Cerebellar nuclear complex (tissue), 1 donor: ENCODE results near the gene TENM3.

Experiments
- DNase-seq, 2 experiments: peaks; one replicate each; lab custom pipeline; 2025; lab: John Stamatoyannopoulos, UW

TENM3 gene

DNA sequence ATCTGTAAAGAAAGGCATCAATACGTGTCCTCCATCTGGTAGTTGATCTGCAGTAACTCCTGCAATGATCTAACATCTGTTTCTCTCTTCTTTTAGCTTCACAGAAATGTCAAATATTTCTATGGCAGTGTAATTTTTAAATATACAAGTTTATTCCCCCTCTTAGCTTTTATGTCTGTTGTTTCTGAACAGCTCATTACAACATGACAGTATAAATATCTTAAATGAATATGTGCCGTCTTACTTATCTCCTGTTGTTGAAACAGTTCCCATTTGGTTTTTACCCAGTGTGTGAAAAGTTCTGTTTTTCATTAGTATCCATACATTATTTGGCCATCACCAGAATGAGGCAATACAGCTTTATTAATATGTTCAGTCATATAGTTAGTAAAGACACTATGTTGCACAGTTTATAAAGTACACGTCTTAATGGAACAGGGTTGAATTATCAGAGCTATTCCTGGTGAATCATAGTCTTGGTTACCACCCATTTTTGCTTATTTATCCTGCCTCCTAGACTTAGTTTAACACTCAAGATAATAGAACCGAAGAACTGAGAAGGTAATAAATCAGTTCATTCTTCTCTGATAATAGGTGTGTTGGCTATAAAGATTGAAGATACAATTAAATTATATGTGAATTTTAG is 321.6 kb downstream of the TENM3 start:
- no peak for DNase-seq

DNA sequence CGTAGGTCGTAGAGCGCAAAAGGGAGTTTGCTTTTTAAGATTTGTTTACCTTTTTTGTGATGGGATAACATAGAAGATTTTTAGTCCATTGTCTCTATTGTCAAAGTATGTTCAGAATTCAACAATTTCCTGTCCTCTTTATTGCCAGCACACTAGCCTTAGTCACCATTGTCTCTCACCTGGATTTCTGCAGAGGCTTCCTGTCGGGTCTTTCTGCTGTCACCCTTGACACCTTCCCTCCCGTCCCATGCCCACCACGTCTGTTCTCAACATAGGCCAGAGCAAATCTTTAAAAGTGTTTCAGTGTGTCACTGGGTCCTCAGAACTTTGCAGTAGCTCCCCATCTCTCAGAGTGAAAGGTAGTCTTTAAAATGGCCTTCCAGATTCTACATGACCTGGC is 323.9 kb downstream of the TENM3 start:
- no peak for DNase-seq

DNA sequence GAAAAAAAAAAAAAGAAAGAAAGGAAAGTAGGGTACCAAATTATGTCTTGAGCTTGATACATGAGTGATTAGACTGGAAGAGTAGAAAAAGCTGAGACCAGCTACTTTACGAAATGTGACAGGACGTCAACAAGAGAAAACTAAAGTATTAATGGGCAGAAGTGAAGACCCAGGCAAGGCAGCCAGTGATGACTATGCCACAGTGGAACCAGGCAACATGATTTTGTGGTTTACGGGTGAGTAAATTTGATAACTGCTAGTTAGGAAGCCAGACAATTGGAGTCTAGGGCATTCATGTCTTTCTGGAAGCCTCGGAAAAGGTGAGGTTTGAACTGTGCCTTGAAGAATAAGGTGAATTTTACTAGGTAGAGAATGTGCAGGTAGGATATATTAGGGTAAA is 326.4 kb downstream of the TENM3 start:
- no peak for DNase-seq

DNA sequence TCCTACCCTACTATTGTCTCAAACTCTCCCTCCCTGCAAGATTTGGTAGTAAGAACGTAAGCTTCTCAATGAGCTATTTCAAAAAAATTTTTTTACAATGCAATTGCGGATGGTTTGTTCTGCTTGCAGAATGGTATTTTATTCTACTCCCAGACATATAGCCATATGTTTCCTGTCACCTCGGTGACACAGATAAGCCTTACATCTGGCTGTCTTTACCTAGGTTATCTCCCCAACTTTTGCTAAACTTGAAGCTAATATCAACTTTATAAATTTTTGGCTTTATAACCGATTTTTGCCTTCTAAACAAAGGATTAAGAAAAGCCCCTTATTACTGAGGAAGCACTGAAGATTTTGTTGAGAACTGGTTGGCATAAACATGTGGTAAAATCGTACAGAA is 331.5 kb downstream of the TENM3 start:
- no peak for DNase-seq

DNA sequence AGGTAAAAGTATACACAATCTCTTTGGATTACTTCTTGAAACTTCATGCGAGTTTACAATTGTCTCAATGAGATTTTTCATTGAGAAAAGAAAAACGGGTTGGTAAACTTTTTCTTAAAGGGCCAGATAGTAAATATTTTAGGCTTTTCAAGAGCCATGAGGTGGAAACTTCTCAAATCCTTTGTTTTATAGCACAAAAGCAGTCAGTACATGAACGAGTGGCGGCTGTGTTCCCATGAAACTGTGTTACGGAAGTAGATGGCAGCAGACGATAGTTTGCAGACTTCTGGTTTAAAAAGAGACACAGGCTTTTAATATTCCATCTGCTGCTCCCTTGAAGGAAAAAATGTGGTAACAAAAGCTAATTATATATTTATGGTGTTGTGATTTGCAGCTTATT is 332.0 kb downstream of the TENM3 start:
- no peak for DNase-seq

- DNase-seq, result no peak
Observed at GRCh38 chr4:182576601-182577289, 333.5 kb downstream of the TENM3 start.

- no peak for DNase-seq
Observed at GRCh38 chr4:182577411-182577810, 334.2 kb downstream of the TENM3 start.

GRCh38 chr4:182578402-182578801 is 335.2 kb downstream of the TENM3 start:
- no peak for DNase-seq

DNA sequence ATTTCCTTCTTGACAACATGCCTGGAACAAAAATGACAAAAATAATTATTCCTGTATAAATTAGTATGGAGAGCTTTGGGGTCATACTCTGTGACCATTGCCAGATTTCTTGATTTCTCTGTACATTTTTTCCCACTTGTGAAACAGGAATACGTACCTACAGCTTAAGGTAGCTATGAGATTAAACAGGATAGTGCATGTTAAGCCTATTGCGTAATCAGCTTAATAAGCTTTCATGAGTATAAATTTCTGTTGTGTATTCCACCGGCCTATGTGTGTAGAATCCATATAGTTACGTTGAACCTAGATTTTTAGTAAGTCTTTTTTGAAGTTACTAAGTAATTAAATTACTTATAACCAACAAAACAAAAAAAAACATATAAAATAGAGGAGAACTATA is 339.0 kb downstream of the TENM3 start:
- no peak for DNase-seq

GRCh38 chr4:182583703-182584415 is 340.7 kb downstream of the TENM3 start:
- no peak for DNase-seq

- no peak for DNase-seq
Observed at GRCh38 chr4:182585321-182585720, 342.1 kb downstream of the TENM3 start.

GRCh38 chr4:182589100-182589499 is 345.9 kb downstream of the TENM3 start:
- DNase-seq, result no peak

GRCh38 chr4:182593402-182593801 is 350.2 kb downstream of the TENM3 start:
- DNase-seq, result no peak

DNA sequence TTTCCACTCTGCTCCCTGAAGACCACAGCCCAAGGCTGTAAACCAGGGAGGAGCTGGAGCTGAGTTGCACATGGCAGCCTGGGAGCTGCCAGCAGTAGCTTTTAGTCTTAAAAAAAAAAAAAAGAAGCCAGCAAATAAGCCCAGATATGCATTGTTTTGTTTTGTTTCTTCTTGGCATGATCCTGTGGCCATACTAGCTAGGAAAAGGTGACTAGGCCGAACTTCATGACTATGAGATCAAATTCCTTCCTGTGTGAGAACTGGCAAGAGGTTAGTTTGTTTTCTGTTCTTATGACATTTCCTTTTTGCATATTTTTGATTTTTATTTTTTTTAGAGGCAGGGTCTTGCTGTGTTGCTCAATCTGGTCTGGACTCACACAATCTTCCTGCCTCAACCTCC is 350.7 kb downstream of the TENM3 start:
- no peak for DNase-seq

DNA sequence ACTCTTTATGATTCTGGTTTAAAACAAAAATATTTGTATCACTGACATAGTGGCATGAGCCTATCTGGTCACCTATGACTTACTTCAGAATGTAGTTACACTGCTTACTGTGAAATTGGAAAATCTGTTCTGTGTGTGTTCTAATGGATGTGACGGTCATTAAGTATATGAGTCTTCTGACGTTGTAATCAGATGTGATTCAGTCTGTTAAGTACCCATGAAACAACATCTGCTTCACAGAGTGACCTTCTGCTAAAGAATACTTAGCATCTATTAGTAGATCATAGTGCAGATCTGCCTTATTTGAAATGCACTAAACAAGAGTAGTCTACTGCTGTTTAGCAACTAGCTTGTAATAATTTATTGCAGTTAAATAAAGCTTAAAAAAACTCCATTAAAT is 356.9 kb downstream of the TENM3 start:
- no peak for DNase-seq

DNA sequence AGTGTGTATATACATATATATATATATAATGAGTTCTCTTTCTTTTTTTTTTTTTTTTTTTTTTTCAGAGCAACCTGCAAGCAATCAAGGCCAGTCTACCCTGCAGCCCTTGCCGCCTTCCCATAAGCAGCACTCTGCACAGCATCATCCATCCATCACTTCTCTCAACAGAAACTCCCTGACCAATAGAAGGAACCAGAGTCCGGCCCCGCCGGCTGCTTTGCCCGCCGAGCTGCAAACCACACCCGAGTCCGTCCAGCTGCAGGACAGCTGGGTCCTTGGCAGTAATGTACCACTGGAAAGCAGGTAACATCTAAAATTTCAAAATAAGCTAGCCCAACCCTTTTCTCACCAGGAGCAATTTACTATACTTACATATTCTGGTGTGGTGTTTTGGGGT is 357.7 kb downstream of the TENM3 start:
- no peak for DNase-seq

DNA sequence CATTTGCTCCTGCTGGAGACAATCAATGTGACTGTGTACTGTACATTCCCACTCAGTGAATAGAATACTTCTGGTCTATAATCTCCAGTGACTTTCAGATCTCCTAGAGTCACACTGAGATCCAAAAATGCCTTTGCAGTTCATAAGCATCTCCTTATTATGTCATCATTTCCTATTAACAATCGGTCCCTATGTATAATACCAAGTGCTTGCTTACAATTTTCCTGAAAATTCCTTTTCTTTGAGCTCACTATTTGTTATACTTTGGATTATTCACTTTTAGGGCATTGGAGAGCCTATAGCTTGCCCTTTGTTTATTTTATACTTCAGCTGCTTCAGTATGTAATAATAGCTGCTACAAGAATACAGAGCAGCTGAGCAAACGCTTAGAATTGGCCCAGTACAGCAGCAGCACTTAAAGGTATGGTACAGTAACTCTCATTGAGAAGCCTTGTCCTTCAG is 361.0 kb downstream of the TENM3 start:
- DNase-seq, result no peak

DNA sequence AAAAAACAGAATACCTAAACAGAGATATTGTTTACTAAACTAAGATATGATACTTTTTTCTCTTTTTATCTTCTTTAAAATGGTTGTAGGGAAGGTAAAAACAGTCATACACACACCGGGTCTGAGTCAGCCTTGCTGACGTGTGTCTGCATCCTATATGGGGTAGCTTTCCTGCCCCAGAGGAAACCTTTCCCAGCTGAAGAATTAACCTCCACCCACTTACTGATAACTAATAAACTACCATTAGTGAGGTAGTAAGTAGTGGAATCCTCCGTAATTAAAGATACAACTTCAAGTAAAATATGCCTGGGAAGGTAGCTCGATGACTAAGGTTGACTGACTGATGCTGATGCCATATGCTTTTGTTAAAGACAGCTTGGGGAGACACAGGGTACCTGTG is 361.8 kb downstream of the TENM3 start:
- DNase-seq, result no peak

DNA sequence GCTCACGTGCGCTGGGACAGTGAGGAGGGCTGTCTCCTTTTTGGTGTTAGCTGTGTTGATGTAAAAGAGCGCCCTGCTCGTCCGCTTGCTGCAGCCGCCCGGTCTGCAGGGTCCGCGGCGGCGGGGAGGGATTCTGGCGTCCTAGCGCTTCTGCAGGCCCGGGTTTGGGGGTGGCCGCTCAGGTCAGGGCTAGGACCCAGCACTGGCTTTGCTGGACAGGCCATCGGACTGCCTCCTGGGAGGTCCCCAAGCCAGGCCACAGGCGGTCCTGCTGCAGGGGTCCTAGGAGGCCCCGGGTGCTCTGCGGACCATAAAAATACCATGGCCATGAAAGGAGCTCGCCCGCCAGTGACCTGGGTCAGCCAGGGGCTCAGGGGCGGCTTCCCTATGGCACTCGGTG is 365.3 kb downstream of the TENM3 start:
- no peak for DNase-seq

DNA sequence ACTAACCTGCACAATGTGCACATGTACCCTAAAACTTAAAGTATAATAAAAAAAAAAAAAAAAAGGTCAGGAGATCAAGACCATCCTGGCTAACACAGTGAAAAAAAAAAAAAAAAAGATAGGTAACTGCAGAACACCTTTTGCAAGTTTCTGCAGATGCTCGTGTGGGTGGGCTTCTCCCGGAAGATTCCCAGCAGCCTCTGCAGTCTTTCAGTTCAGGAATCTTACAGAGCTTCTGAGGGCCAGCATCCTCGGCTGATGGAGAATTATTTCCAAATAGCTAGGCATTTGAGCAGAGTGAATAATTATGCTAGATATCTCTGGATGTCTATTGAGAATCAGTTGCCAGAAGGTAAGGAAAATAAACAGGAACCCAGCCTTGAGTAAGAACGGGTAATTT is 373.3 kb downstream of the TENM3 start:
- DNase-seq, result no peak

DNA sequence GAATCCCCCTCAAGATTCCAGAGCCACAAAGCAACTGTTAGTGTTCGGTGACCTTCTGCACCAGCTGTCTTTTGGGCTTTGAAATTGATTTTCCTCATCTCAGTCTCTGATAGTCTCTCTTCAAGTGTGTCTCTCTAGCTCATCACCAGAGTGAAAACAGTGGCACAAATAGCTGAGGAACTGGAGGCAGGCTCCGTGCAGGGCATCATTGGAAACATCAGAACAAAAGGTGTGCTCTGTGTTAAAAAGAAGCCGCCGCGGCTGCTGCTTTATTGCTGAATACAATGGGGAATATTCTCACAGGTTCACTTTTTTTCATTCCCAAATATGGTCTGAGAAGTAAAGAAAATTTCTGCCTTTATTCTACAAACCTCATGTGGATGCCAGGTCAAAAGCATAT is 376.5 kb downstream of the TENM3 start:
- no peak for DNase-seq

- DNase-seq, result no peak
Observed at GRCh38 chr4:182620111-182620980, 377.1 kb downstream of the TENM3 start.
